Stomach (tissue), 4 donors: ENCODE measurements around the gene GNB4.

Experiments
- CTCF ChIP-seq, 7 experiments: fragments of 450-650 bp in 4 of 7; fragments of 200-600 bp in 3 of 7; sonication (generic) in 3 of 7; IDR thresholded peaks; one replicate each; pipeline ENCODE4 v1.5.1; 2016 to 2019; ENCODE audit warnings: antibody characterized with exemption in 7 of 7, control low read depth in 2 of 7, mild to moderate bottlenecking in 1 of 7
- EP300 ChIP-seq: sonication (generic); formaldehyde crosslinking; IDR thresholded peaks from one replicate; pipeline ENCODE4 v1.6.1; 2017; ENCODE audit warnings: antibody characterized with exemption
- POLR2A ChIP-seq, 4 donors: fragments of 450-650 bp; IDR thresholded peaks; one replicate each; pipeline ENCODE4 v1.6.1; 2016; ENCODE audit warnings: antibody characterized with exemption in 4 of 4, control low read depth in 2 of 4, mild to moderate bottlenecking in 1 of 4, moderate library complexity in 1 of 4
- POLR2AphosphoS5 ChIP-seq, 3 donors: sonication (generic); formaldehyde crosslinking; IDR thresholded peaks; one replicate each; pipeline ENCODE4 v1.6.1; 2016; ENCODE audit warnings: antibody characterized with exemption in 3 of 3

- TF ChIP-seq CTCF (IDR thresholded peaks at IDR 0.05) (no peak), POLR2AphosphoS5 (IDR thresholded peaks at IDR 0.05) (no peak), POLR2A (IDR thresholded peaks at IDR 0.05) (no peak), EP300 (no peak)
Measured at GRCh38 chr3:179432451-179432850, 18.8 kb downstream of the GNB4 start.
